IPS DF 4.7 (cell line): ENCODE results near the gene TNFRSF6B.

ENCODE experiments used
- DNase-seq: peaks from one replicate; pipeline ENCODE4 v3.0.0-alpha.2; 2013; ENCODE audit warnings: low spot score; ENCODE audit errors: extremely low read depth

Gene TNFRSF6B

GRCh38 chr20:63695424-63696305, 787 bp upstream of the TNFRSF6B start:
- no peak for DNase-seq

GRCh38 chr20:63696306-63696627, 185 bp upstream of the TNFRSF6B start:
- no peak for DNase-seq

DNA sequence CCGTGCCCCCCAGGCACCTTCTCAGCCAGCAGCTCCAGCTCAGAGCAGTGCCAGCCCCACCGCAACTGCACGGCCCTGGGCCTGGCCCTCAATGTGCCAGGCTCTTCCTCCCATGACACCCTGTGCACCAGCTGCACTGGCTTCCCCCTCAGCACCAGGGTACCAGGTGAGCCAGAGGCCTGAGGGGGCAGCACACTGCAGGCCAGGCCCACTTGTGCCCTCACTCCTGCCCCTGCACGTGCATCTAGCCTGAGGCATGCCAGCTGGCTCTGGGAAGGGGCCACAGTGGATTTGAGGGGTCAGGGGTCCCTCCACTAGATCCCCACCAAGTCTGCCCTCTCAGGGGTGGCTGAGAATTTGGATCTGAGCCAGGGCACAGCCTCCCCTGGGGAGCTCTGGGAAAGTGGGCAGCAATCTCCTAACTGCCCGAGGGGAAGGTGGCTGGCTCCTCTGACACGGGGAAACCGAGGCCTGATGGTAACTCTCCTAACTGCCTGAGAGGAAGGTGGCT, 960 bp downstream of the TNFRSF6B start:
- DNase-seq, result no peak

DNA sequence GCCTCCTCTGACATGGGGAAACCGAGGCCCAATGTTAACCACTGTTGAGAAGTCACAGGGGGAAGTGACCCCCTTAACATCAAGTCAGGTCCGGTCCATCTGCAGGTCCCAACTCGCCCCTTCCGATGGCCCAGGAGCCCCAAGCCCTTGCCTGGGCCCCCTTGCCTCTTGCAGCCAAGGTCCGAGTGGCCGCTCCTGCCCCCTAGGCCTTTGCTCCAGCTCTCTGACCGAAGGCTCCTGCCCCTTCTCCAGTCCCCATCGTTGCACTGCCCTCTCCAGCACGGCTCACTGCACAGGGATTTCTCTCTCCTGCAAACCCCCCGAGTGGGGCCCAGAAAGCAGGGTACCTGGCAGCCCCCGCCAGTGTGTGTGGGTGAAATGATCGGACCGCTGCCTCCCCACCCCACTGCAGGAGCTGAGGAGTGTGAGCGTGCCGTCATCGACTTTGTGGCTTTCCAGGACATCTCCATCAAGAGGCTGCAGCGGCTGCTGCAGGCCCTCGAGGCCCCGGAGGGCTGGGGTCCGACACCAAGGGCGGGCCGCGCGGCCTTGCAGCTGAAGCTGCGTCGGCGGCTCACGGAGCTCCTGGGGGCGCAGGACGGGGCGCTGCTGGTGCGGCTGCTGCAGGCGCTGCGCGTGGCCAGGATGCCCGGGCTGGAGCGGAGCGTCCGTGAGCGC, 1.6 kb downstream of the TNFRSF6B start:
- DNase-seq, result no peak

DNA sequence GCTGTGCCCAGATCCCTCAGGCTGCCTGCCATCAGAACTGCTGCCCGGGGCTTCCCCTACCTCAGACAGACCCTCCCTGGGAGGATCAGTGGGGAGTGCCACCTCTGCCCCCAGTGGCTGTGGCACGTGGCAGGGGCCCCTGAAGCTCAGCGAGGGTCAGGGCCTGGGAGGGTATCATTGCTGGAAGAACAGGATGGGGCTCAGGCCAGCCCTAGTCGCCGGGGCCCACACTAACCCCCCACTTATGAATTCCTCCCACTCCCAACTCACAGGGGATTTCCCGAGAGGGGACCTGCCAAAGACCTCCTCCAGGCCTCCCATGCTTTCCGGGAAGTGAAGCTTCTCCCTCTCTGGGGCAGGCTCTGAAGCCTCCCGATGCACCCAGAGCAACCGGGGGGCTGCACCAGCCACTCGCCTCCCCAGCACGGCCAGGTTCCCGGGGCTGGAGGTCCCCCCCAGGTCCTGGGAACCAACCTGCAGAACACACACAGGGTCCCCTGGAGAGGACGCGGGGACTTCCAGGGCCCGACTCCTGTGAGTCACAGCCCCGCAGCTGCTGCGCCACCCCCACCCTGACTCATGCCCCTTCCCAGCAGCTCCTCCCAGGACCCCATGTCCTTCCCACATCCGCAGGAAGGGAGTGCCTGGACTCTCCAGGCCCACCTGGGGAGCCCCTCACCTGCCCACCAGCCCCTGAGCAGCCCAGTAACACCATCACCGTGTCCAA, 2.5 kb downstream of the TNFRSF6B start:
- no peak for DNase-seq

GRCh38 chr20:63699466-63700198, 3.2 kb downstream of the TNFRSF6B start:
- no peak for DNase-seq

DNA sequence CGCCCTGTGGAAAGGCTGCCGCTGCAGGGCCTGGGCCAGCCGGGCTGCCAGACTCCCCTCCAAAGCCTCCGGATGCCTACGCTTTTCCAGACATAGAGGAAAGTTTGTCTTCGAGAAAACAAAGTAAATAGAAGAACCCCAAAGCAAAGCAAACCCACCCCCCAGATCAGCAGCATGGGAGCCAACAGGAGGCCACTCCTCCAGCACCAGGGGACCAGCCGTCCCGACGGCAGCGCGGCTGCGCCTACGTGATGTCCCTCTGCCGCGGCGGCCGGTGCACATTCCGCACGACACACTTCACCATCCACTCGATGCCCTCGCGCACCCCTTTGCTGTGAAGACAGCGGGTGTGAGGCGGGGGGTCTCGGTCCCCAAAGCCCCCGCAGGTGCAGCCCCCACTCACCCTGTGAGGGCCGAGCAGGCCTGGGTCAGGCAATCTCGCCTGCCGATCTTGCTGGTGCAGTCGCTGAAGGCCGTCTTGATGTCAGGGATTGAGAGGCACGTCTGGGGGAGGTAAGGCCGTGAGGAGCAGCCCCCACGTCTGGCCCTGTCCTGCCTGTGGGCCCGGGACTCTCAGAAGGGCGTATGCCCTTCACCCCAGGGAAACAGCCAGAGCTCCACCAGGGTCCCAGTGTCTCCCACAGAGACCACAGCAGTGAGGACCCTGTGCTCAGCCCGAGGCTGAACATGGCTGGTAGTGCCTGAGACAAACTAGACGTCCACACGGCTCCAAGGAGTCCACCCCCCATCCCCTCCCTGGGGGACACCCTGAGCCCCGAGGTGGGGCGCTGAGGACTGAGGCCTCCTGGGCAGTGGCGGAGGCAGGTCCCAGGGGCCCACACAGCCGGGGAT, 4.0 kb downstream of the TNFRSF6B start:
- no peak for DNase-seq

- DNase-seq, result no peak
Observed at GRCh38 chr20:63701051-63701328, 4.5 kb downstream of the TNFRSF6B start.

- no peak for DNase-seq
Observed at GRCh38 chr20:63701329-63702035, 5.0 kb downstream of the TNFRSF6B start.

GRCh38 chr20:63702036-63702665, 5.7 kb downstream of the TNFRSF6B start:
- no peak for DNase-seq

GRCh38 chr20:63702751-63703470, 6.5 kb downstream of the TNFRSF6B start:
- no peak for DNase-seq

DNA sequence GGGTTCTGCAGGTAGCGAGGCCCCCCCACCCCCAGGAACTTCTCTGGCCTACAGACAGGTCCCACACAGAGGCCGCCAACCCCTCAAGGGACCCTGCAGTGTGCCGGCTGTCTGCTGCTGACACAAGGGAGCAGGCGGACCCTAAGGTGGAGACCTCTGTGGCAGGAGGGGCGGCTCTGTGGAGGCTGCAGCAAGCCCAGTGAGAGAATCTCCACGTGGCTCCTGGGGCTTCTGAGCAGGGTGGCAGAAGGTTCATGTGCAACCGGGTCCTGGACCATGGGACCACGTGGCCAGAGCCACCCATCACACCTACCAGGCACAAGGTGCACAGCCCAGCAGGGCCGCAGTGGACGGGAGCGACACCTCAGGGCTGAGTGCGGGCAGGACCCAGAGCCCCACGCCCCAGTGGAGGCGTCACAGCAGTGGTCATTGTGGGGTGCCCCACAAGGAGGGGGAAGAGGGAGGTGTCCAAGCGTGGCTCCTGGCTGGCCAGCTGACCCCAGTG, 7.1 kb downstream of the TNFRSF6B start:
- DNase-seq, result no peak

DNA sequence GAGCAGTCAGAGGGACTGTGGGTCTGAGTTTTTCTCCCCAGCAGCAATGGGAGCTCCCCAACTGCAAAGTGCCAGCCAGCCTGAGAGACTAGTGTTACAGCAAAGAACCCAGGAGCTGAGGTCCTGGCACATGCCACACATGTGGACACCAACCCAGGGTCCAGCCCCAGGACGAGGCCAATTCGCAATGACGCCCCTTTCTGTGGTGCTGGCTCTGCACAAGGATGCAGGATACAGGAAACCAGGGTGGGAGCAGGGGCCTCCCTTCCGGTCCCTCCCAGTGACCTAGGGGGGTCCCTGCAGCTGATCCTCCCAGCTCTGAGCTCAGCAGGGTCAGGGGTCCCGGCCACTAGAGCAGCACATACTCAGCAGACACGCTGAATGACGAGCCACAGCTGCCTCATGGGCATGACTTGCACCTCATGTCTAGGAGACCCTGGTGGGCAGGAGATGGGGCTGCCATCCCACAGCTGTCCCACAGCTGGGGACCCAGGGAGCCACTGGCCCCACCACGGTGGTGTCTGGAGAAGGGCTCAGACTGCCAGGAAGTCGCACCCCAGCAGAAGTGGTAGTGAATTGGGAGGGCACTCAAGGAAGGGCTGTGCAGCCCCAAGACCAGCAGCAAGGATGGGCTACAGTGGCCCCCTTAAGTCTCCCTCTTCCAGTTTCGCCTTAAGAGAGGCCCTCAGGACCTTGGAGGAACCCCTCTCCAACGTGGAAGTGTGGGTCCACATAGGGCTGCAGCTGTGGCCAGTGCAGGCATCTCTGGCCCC, 7.7 kb downstream of the TNFRSF6B start:
- no peak for DNase-seq

DNA sequence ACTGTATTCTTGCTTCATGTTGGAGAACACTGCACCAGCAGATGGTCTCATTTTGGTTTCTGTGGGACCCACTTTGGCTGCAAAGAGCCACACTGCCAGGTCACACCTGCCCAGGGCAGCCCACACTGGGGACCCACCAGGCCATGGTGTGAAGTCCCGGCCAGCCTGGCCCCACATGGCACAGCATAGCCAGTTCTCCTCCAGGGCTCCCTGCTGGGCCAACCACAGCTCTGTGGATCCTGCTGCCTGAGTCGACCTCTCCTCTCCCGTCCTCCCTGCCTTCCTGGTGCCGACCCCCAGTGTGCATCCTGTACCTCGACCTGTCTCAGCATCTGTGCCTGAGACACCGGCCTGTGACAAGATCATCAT, 8.3 kb downstream of the TNFRSF6B start:
- DNase-seq, result no peak

GRCh38 chr20:63705232-63706026, 9.0 kb downstream of the TNFRSF6B start:
- no peak for DNase-seq

GRCh38 chr20:63706027-63706695, 9.7 kb downstream of the TNFRSF6B start:
- DNase-seq, result no peak
